GM21367 (cell line): ENCODE data around the gene CACNA1A.
"Not testable (repeated sequence)": the region's sequence is repeated elsewhere in the genome, so short reads cannot be mapped to it uniquely, and the experiment has no call there.

ENCODE experiments used
- ATAC-seq: cut with Tn5 transposase; IDR thresholded peaks from one replicate; pipeline ENCODE4 v1.9.1; 2021; ENCODE audit not compliant: unreplicated experiment

Gene CACNA1A

GRCh38 chr19:13207846-13208671 is 298.2 kb downstream of the CACNA1A start:
- ATAC-seq = peak; percentile 34

GRCh38 chr19:13207237-13207845 is 298.9 kb downstream of the CACNA1A start:
- ATAC-seq = no peak

DNA sequence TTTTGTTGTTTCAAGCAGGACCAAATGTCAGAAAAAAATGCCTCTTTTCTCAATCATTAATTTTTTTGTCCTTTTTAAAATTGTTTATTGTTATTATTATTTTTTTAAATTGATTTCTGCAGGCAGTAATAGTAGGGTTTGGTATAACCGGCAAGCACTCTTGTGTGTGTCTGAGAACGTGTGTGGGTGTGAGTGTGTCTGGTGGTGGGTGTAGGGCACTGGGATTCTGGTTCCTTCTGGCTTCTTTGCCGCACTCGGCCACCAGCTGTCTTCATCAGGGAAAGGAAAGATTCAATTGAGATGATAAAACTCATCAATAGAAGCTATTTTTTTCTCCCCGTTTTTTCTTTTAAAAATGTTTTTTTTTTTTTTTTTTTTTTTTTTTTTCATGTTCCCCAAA is 299.7 kb downstream of the CACNA1A start:
- no peak for ATAC-seq

DNA sequence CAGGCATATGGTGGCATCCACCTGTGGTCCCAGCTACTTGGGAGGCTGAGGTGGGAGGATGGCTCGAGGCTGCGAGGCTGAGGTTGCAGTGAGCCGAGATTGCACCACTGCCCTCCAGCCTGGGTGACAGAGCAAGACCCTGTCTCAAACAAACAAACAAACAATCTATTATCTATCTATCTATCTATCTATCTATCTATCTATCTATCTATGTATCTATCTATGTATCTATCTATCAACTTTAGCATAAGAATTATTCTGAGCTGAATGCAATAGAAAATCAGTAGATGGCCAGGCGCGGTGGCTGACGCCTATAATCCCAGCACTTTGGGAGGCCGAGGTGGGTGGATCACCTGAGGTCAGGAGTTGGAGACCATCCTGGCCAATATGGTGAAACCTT is 304.2 kb downstream of the CACNA1A start:
- not testable (repeated sequence) for ATAC-seq

- ATAC-seq = no peak
Observed at GRCh38 chr19:13198634-13199033, 307.6 kb downstream of the CACNA1A start.

DNA sequence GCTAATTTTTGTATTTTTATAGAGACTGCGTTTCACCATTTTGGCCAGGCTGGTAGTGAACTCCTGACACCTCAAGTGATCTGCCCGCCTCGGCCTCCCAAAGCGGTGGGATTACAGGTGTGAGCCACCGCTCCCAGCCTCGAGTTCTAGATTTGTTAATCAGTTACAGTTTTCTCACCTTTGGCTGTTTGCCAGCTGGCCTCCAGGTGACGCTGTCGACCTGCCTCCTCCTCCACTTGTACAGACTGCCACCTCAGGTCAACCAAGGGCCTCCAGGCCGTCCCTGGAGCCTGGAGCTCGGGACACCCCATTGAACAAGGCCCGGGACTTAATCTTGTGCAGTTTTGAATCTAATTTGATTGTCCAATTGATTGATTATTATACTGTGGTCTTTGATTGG is 310.6 kb downstream of the CACNA1A start:
- no peak for ATAC-seq

DNA sequence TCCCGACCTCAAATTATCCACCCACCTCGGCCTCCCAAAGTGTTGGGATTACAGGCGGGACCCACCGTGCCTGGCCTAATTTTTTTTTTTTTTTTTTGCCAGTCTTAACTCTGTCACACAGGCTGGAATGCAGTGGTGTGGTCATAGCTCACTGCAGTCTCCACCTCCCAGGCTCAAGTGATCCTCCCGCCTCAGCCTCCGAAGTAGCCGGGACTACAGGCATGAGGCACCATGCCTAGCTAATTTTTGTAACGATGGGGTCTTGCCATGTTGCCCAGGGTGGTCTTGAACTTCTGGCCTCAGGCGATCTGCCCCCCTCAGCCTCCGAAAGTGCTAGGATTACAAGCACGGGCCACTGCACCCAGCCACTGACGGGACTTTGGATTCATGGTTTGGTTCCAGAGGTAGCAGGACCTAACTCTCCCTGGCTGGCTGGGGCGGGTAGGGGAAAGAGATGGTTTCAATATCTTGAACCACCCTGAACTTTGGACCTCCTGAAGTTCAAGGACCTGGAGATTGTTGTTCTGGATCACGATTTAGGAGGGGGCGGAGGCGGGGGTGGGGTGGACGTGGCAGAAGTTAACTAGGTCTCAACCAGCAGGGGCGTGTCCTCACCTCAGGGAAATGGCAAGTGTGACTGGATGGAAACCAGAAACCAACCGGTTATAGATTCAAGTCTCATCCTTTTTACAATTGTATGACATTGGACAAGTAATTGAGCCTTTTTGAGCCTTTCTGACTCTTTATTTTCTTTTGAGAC is 315.3 kb downstream of the CACNA1A start:
- no peak for ATAC-seq

DNA sequence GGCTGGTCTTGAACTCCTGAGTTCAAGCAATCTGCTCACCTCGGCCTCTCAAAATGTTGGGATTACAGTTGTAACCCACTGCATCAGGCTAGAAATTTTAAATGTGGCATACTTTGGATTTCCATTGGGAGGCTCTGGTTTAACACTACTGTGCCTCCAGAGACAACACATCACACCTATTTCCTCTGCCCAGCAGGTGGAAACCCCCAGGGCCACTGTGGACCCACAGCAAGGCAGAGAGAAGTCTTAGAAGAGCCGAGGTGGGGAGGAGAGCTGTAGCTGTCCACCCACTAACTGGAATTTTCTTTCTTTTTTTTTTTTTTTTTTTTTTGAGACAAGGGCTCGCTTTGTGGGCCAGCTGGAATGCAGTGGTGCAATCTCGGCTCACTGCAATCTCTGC is 316.7 kb downstream of the CACNA1A start:
- no peak for ATAC-seq

GRCh38 chr19:13187419-13187818 is 318.9 kb downstream of the CACNA1A start:
- ATAC-seq = no peak

DNA sequence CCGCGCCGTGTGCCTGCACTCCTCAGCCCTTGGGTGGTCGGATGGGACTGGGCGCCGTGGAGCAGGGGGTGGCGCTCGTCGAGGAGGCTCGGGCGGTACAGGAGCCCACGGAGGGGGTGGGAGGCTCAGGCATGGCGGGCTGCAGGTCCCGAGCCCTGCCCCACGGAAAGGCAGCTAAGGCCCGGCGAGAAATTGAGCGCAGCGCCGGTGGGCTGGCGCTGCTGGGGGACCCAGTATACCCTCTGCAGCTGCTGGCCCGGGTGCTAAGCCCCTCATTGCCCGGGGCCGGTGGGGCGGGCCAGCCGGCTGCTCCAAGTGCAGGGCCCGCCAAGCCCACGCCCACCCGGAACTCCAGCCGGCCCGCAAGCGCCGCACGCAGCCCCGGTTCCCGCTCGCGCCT is 319.6 kb downstream of the CACNA1A start:
- ATAC-seq = not testable (repeated sequence)

- ATAC-seq = not testable (repeated sequence)
Observed at GRCh38 chr19:13185763-13186657, 320.3 kb downstream of the CACNA1A start.

DNA sequence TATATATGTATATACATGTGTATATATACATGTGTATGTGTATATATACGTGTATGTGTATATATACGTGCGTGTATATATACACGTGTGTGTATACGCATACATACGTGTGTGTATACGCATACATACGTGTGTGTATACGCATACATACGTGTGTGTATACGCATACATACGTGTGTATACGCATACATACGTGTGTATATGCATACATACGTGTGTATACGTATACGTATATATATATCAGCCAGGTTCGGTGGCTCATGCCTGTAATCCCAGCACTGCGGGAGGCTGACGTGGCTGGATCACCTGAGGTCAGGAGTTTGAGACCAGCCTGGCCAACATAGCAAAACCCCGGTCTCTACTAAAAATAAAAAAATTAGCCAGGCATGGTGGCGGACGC is 321.4 kb downstream of the CACNA1A start:
- ATAC-seq = not testable (repeated sequence)

GRCh38 chr19:13181747-13182388 is 324.4 kb downstream of the CACNA1A start:
- no peak for ATAC-seq

DNA sequence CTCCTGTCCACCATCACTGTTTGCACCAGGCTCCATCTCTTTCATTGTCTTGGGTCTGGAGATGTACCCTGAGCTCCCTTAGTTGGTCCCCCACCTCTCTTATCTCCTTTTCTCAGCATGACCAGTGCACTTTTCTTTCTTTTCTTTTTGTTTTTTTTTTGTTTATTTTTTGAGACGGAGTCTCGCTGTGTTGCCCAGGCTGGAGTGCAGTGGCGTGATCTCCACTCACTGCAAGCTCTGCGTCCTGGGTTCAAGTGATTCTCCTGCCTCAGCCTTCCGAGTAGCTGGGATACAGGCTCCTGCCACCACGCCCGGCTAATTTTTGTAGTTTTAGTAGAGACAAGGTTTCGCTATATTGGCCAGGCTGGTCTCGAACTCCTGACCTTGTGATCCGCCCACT is 328.0 kb downstream of the CACNA1A start:
- ATAC-seq = not testable (repeated sequence)

DNA sequence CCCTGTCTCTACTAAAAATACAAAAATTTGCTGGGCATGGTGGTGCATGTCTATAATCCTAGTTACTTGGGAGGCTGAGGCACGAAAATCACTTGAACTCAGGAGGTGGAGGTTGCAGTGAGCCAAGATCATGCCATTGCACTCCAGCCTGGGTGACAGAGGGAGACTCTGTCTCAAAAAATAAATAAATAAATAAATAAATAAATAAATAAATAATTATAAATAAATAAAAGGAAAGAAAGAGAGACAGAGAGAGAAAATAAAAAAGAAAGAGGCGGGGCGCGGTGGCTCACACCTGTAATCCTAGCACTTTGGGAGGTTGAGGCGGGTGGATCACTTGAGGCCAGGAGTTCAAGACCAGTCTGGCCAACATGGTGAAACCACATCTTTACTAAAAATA is 328.7 kb downstream of the CACNA1A start:
- ATAC-seq = not testable (repeated sequence)

DNA sequence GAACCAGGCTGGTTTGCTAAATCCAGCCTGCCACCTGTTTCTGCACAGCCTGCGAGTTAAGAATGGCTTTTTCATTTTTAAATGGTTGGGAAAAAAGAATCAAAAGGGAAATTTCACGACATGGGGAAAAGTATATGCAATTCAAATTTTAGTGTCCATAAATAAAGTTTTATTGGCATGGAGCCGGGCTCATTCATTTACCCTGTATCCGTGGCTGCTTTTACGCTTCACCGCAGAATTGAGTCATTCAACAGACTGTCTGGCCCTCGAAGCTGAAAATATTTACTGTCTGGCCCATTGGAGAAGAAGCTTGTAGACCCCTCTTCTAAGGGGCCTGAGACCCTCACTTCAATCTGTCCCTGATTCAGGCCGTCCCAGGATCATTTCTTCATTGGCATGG is 329.9 kb downstream of the CACNA1A start:
- ATAC-seq = no peak

GRCh38 chr19:13173139-13173737 is 333.0 kb downstream of the CACNA1A start:
- no peak for ATAC-seq

- ATAC-seq = no peak
Observed at GRCh38 chr19:13172346-13173138, 333.7 kb downstream of the CACNA1A start.

DNA sequence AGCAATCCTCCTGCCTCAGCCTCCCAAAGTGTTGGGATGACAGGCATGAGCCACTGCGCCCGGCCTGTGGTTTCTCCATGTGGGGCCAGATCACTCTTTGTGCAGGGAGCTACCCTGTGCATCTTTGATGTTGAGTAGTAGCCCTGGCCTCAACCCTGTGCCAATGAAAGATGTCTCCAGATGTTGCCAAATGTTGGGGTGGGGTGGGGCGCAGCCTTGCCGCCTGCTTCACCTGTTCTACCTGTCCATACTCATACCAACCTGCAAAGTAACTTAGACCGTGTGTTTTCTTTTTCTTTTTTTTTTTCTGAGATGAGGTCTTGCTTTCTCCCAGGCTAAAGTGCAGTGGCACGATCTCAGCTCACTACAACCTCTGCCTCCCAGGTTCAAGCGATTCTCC is 335.1 kb downstream of the CACNA1A start:
- no peak for ATAC-seq
